ENCODE measurements around the gene OCA2.

OCA2 gene

DNA sequence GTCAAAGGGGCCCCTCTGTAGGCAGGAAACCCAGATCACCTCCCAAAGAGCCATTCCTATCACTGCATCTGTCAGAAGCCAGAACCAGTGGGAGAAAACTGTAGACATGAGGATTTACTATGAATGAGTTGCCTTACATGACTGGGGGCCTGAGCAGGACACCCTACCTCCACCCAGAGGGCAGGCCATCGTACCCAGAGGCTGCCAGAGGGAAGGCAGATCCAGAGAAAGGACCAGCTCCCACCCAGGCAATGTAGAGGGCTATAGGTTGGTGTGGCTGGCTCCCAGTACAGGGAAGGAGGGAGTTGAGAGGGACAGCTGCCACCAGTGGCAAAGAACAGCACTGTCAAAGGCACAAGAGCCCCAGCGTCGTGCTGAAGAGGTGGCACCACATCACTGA is 233.2 kb downstream of the OCA2 start:
- Histone ChIP-seq H2BK120ac (ENCODE audit: low read depth, low read length) (no peak overlapping the region), H2AFZ (ENCODE audit: low read depth, low read length) (no peak overlapping the region), H3K4ac (ENCODE audit: low read depth in 1 of 2, low read length in 2 of 2) (no peak overlapping the region), H3K4me2 (ENCODE audit: low read length, poor library complexity, severe bottlenecking) (no peak overlapping the region), H2BK5ac (ENCODE audit: low read depth, low read length, poor library complexity, severe bottlenecking) (no peak overlapping the region), H2BK15ac (ENCODE audit: low read depth, poor library complexity, severe bottlenecking) (no peak overlapping the region), H3K36me3 (ENCODE audit: control insufficient read depth in 1 of 2, insufficient read depth in 2 of 2, low read depth in 1 of 2, low read length in 2 of 2) (no peaks in the 10 kb centered on the region), H4K8ac (ENCODE audit: low read length) (no peak overlapping the region), H3K4me1 (ENCODE audit: control insufficient read depth, insufficient read depth, low read depth, low read length) (no peaks in the 10 kb centered on the region), H2AK5ac (ENCODE audit: low read length, severe bottlenecking) (no peak overlapping the region), H4K91ac (ENCODE audit: low read length) (no peak overlapping the region), H3K27me3 (ENCODE audit: control insufficient read depth in 1 of 2, insufficient read depth in 1 of 2, low read length in 2 of 2) (no peaks in the 10 kb centered on the region), H3K4me3 (ENCODE audit: insufficient read depth in 1 of 2, low read depth in 1 of 2, low read length in 2 of 2) (no peak overlapping the region), H3K18ac (ENCODE audit: low read depth in 1 of 2, low read length in 2 of 2) (no peak overlapping the region), H3K27ac (ENCODE audit: low read length, poor library complexity, severe bottlenecking) (no peak overlapping the region), H3K79me1 (replicated peaks; ENCODE audit: low read length, poor library complexity, severe bottlenecking) (no peaks in the 10 kb centered on the region), H3K9ac (ENCODE audit: low read length) (no peak overlapping the region), H3K23ac (ENCODE audit: low read length in 2 of 2) (no peak overlapping the region), H2BK12ac (ENCODE audit: low read length in 2 of 2) (no peak overlapping the region), H3K14ac (ENCODE audit: low read length in 2 of 2) (no peak overlapping the region), H3K9me3 (ENCODE audit: control insufficient read depth, low read length) (peaks cover 4% of the 10 kb centered on the region)
- no peak for DNase-seq
- 79% methylated on average over 3 of the region's 3 CpGs for WGBS

- no peak overlapping the region for H2BK5ac ChIP-seq (ENCODE audit: low read depth, low read length, poor library complexity, severe bottlenecking)
- 86% methylated on average over 12 of the region's 12 CpGs for WGBS
- no peak overlapping the region for H3K9ac ChIP-seq (ENCODE audit: low read length)
- H2BK12ac ChIP-seq (ENCODE audit: low read length in 2 of 2) = no peak overlapping the region
- H3K79me1 ChIP-seq (replicated peaks; ENCODE audit: low read length, poor library complexity, severe bottlenecking) = no peaks in the 10 kb centered on the region
- no peaks in the 10 kb centered on the region for H3K36me3 ChIP-seq (ENCODE audit: control insufficient read depth in 1 of 2, insufficient read depth in 2 of 2, low read depth in 1 of 2, low read length in 2 of 2)
- H3K27ac ChIP-seq (ENCODE audit: low read length, poor library complexity, severe bottlenecking) = no peak overlapping the region
- no peak overlapping the region for H2AK5ac ChIP-seq (ENCODE audit: low read length, severe bottlenecking)
- H2BK120ac ChIP-seq (ENCODE audit: low read depth, low read length) = no peak overlapping the region
- no peak overlapping the region for H3K4me3 ChIP-seq (ENCODE audit: insufficient read depth in 1 of 2, low read depth in 1 of 2, low read length in 2 of 2)
- H3K14ac ChIP-seq (ENCODE audit: low read length in 2 of 2) = no peak overlapping the region
- H3K9me3 ChIP-seq (ENCODE audit: control insufficient read depth, low read length) = peaks cover 4% of the 10 kb centered on the region
- no peak overlapping the region for H4K8ac ChIP-seq (ENCODE audit: low read length)
- no peak overlapping the region for H3K18ac ChIP-seq (ENCODE audit: low read depth in 1 of 2, low read length in 2 of 2)
- H3K4ac ChIP-seq (ENCODE audit: low read depth in 1 of 2, low read length in 2 of 2) = no peak overlapping the region
- no peak overlapping the region for H3K4me2 ChIP-seq (ENCODE audit: low read length, poor library complexity, severe bottlenecking)
- no peak overlapping the region for H2BK15ac ChIP-seq (ENCODE audit: low read depth, poor library complexity, severe bottlenecking)
- no peak overlapping the region for H2AFZ ChIP-seq (ENCODE audit: low read depth, low read length)
- DNase-seq = no peak
- H3K23ac ChIP-seq (ENCODE audit: low read length in 2 of 2) = no peak overlapping the region
- no peaks in the 10 kb centered on the region for H3K4me1 ChIP-seq (ENCODE audit: control insufficient read depth, insufficient read depth, low read depth, low read length)
- H4K91ac ChIP-seq (ENCODE audit: low read length) = no peak overlapping the region
- H3K27me3 ChIP-seq (ENCODE audit: control insufficient read depth in 1 of 2, insufficient read depth in 1 of 2, low read length in 2 of 2) = no peaks in the 10 kb centered on the region
Measured at GRCh38 chr15:27865323-27865922, 233.7 kb downstream of the OCA2 start.

DNA sequence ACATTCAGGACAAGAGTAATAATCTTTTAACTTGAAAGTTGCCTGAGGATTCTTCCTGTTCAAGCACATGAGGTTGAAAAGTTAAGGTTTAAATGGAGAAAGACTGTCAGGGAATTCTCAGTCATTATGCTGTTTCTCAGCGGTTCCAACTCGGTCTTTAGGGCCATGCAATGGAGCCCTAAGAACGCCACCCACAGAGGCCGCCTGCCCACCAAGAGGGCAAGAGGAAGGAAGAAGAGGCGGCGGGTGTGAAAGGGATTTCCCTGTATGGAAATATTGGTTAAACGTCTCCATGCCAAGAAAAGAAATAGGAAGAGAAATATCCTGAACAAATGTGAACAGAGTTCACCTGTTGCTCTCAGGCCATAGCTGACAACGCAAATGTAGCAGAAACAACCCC is 234.4 kb downstream of the OCA2 start:
- no peak overlapping the region for H2AK5ac ChIP-seq (ENCODE audit: low read length, severe bottlenecking)
- no peaks in the 10 kb centered on the region for H3K4me1 ChIP-seq (ENCODE audit: control insufficient read depth, insufficient read depth, low read depth, low read length)
- H3K4ac ChIP-seq (ENCODE audit: low read depth in 1 of 2, low read length in 2 of 2) = no peak overlapping the region
- no peak overlapping the region for H3K4me3 ChIP-seq (ENCODE audit: insufficient read depth in 1 of 2, low read depth in 1 of 2, low read length in 2 of 2)
- no peak overlapping the region for H3K14ac ChIP-seq (ENCODE audit: low read length in 2 of 2)
- no peak overlapping the region for H2BK15ac ChIP-seq (ENCODE audit: low read depth, poor library complexity, severe bottlenecking)
- H2AFZ ChIP-seq (ENCODE audit: low read depth, low read length) = no peak overlapping the region
- no peak overlapping the region for H4K91ac ChIP-seq (ENCODE audit: low read length)
- no peak overlapping the region for H3K23ac ChIP-seq (ENCODE audit: low read length in 2 of 2)
- H2BK120ac ChIP-seq (ENCODE audit: low read depth, low read length) = no peak overlapping the region
- H3K4me2 ChIP-seq (ENCODE audit: low read length, poor library complexity, severe bottlenecking) = no peak overlapping the region
- H3K79me1 ChIP-seq (replicated peaks; ENCODE audit: low read length, poor library complexity, severe bottlenecking) = no peaks in the 10 kb centered on the region
- no peaks in the 10 kb centered on the region for H3K36me3 ChIP-seq (ENCODE audit: control insufficient read depth in 1 of 2, insufficient read depth in 2 of 2, low read depth in 1 of 2, low read length in 2 of 2)
- no peak overlapping the region for H3K27ac ChIP-seq (ENCODE audit: low read length, poor library complexity, severe bottlenecking)
- H3K18ac ChIP-seq (ENCODE audit: low read depth in 1 of 2, low read length in 2 of 2) = no peak overlapping the region
- H4K8ac ChIP-seq (ENCODE audit: low read length) = no peak overlapping the region
- DNase-seq = no peak
- H3K27me3 ChIP-seq (ENCODE audit: control insufficient read depth in 1 of 2, insufficient read depth in 1 of 2, low read length in 2 of 2) = no peaks in the 10 kb centered on the region
- no peak overlapping the region for H2BK5ac ChIP-seq (ENCODE audit: low read depth, low read length, poor library complexity, severe bottlenecking)
- 92% methylated on average over 8 of the region's 8 CpGs for WGBS
- no peak overlapping the region for H3K9ac ChIP-seq (ENCODE audit: low read length)
- H3K9me3 ChIP-seq (ENCODE audit: control insufficient read depth, low read length) = peaks cover 4% of the 10 kb centered on the region
- H2BK12ac ChIP-seq (ENCODE audit: low read length in 2 of 2) = no peak overlapping the region

- Histone ChIP-seq H3K79me1 (replicated peaks; ENCODE audit: low read length, poor library complexity, severe bottlenecking) (no peaks in the 10 kb centered on the region), H3K4me3 (ENCODE audit: insufficient read depth in 1 of 2, low read depth in 1 of 2, low read length in 2 of 2) (no peak overlapping the region)
Measured at GRCh38 chr15:27864086-27864485, 235.0 kb downstream of the OCA2 start.

More at GRCh38 chr15:27864086-27864485, 235.0 kb downstream of the OCA2 start:
- Histone ChIP-seq H4K8ac (ENCODE audit: low read length) (no peak overlapping the region), H3K9ac (ENCODE audit: low read length) (no peak overlapping the region), H3K36me3 (ENCODE audit: control insufficient read depth in 1 of 2, insufficient read depth in 2 of 2, low read depth in 1 of 2, low read length in 2 of 2) (no peaks in the 10 kb centered on the region), H3K4me1 (ENCODE audit: control insufficient read depth, insufficient read depth, low read depth, low read length) (no peaks in the 10 kb centered on the region), H2BK120ac (ENCODE audit: low read depth, low read length) (no peak overlapping the region), H2BK5ac (ENCODE audit: low read depth, low read length, poor library complexity, severe bottlenecking) (no peak overlapping the region), H2AFZ (ENCODE audit: low read depth, low read length) (no peak overlapping the region), H3K27ac (ENCODE audit: low read length, poor library complexity, severe bottlenecking) (no peak overlapping the region), H3K27me3 (ENCODE audit: control insufficient read depth in 1 of 2, insufficient read depth in 1 of 2, low read length in 2 of 2) (no peaks in the 10 kb centered on the region), H3K14ac (ENCODE audit: low read length in 2 of 2) (no peak overlapping the region), H4K91ac (ENCODE audit: low read length) (no peak overlapping the region), H2BK15ac (ENCODE audit: low read depth, poor library complexity, severe bottlenecking) (no peak overlapping the region), H3K4ac (ENCODE audit: low read depth in 1 of 2, low read length in 2 of 2) (no peak overlapping the region), H3K18ac (ENCODE audit: low read depth in 1 of 2, low read length in 2 of 2) (no peak overlapping the region), H2AK5ac (ENCODE audit: low read length, severe bottlenecking) (no peak overlapping the region), H3K23ac (ENCODE audit: low read length in 2 of 2) (no peak overlapping the region), H3K9me3 (ENCODE audit: control insufficient read depth, low read length) (peaks cover 4% of the 10 kb centered on the region), H3K4me2 (ENCODE audit: low read length, poor library complexity, severe bottlenecking) (no peak overlapping the region), H2BK12ac (ENCODE audit: low read length in 2 of 2) (no peak overlapping the region)
- 41% methylated on average over 1 of the region's 2 CpGs for whole genome bisulfite sequencing
- no peak for DNase-seq
